Stimulated activated CD4-positive, alpha-beta T cell treated with anti-CD3 and anti-CD28 coated beads, Interleukin-2, amount 100 ng/mL, for 4 hours (primary cell): Measurements from ENCODE around the gene UNC13B.

Experiments
- DNase-seq: peaks from one replicate; pipeline ENCODE4 v3.0.0-alpha.2; 2020; ENCODE audit warnings: low read depth

Gene UNC13B

GRCh38 chr9:35431467-35431866, 269.7 kb downstream of the UNC13B start:
- DNase-seq, result no peak

- DNase-seq, result no peak
Measured at GRCh38 chr9:35432076-35432475, 270.3 kb downstream of the UNC13B start.

GRCh38 chr9:35436933-35437332, 275.1 kb downstream of the UNC13B start:
- DNase-seq, result no peak

- DNase-seq, result no peak
Measured at GRCh38 chr9:35446012-35446411, 284.2 kb downstream of the UNC13B start.

GRCh38 chr9:35448496-35448895, 286.7 kb downstream of the UNC13B start:
- DNase-seq, result no peak

GRCh38 chr9:35452481-35452880, 290.7 kb downstream of the UNC13B start:
- no peak for DNase-seq

GRCh38 chr9:35453786-35454185, 292.0 kb downstream of the UNC13B start:
- DNase-seq, result no peak
